ENCODE data around the gene CCDC60.
"Not testable (repeated sequence)": the region's sequence is repeated elsewhere in the genome, so short reads cannot be mapped to it uniquely, and the experiment has no call there.

Gene CCDC60

DNA sequence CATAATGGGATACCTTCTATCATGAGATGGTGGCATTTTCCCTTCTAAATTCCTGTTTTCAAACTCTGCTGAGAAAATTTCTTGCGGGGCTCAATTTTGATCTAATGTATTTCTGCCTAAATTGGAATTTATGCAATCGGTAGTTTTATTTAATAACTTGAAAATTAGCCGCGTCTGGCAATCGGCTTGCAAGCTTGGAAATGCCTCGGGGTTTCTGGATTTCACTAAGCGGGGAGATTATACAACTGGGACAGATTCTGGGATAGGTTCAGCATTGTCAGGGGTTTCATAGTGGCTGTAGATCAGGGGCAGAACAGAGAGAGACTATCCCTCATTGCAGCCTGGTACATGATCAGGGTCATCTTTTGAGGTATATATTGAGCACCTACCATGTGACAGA lies 8.6 kb downstream of the CCDC60 start:
- DNase-seq (ENCODE audit: low spot score): no peak
- TF ChIP-seq, protein P1, sequence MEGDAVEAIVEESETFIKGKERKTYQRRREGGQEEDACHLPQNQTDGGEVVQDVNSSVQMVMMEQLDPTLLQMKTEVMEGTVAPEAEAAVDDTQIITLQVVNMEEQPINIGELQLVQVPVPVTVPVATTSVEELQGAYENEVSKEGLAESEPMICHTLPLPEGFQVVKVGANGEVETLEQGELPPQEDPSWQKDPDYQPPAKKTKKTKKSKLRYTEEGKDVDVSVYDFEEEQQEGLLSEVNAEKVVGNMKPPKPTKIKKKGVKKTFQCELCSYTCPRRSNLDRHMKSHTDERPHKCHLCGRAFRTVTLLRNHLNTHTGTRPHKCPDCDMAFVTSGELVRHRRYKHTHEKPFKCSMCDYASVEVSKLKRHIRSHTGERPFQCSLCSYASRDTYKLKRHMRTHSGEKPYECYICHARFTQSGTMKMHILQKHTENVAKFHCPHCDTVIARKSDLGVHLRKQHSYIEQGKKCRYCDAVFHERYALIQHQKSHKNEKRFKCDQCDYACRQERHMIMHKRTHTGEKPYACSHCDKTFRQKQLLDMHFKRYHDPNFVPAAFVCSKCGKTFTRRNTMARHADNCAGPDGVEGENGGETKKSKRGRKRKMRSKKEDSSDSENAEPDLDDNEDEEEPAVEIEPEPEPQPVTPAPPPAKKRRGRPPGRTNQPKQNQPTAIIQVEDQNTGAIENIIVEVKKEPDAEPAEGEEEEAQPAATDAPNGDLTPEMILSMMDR (IDR thresholded peaks at IDR 0.05; ENCODE audit: extremely low read depth, insufficient read depth, missing control alignments): no peak
- in situ Hi-C loops (cut with MboI; ENCODE audit: low pct_unique_long_range_greater_than_20kb, low sequenced_read_pairs, unreplicated experiment): no loop called here

DNA sequence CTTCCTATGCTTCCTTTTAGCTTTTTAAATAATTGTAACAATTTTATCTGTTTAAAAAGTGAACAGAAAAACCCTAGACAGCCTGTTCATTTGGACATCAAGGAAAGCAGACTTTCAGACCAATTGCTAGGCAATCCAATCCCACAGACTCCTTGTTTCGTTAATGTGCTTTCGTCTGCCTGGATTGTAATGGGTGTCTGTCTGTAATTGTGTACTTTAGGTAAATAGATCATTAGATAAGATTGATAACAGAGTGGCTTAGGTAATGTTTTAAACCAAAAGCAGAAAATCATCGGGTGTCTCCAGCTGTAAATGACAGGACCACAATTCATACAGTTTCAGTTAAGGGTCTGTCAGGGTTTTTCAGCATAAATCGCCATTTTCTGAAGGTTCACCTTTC lies 19.6 kb downstream of the CCDC60 start:
- TF ChIP-seq, protein P1 (IDR thresholded peaks at IDR 0.05; ENCODE audit: extremely low read depth, insufficient read depth, missing control alignments): no peak
- no peak for DNase-seq (ENCODE audit: low spot score)
- in situ Hi-C loops (cut with MboI; ENCODE audit: low pct_unique_long_range_greater_than_20kb, low sequenced_read_pairs, unreplicated experiment): no loop called here

DNA sequence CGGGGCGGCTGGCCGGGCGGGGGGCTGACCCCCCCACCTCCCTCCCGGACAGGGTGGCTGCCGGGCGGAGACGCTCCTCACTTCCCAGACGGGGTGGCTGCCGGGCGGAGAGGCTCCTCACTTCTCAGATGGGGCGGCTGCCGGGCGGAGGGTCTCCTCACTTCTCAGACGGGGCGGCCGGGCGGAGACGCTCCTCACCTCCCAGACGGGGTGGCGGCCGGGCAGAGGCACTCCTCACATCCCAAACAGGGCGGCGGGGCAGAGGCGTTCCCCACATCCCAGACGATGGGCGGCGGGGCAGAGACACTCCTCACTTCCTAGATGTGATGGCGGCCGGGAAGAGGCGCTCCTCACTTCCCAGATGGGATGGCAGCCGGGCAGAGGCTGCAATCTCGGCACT lies 25.8 kb downstream of the CCDC60 start:
- DNase-seq (ENCODE audit: low spot score); in situ Hi-C loops (cut with MboI; ENCODE audit: low pct_unique_long_range_greater_than_20kb, low sequenced_read_pairs, unreplicated experiment): not testable (repeated sequence)

DNA sequence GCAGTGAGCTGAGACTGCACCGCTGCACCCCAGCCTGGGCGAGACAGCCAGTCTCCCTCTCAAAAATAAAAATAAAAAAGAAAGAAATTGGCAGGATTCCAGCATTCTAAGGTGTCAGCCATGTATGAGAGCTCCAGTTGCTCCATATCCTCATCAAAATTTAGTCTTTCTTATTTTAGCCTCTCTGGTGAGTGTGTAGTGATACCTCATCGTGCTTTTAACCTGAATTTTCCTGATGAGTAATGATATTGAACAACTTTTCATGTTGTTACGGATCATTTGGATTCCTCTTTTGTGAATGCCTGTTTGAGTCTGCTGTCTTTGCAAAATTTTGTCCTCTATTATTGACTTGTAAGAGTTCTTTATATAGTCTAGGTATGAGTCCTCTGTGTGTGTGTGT lies 28.5 kb downstream of the CCDC60 start:
- in situ Hi-C loops (cut with MboI; ENCODE audit: low pct_unique_long_range_greater_than_20kb, low sequenced_read_pairs, unreplicated experiment): no loop called here
- DNase-seq (ENCODE audit: low spot score): no peak
- TF ChIP-seq, protein P1 (IDR thresholded peaks at IDR 0.05; ENCODE audit: extremely low read depth, insufficient read depth, missing control alignments): no peak

DNA sequence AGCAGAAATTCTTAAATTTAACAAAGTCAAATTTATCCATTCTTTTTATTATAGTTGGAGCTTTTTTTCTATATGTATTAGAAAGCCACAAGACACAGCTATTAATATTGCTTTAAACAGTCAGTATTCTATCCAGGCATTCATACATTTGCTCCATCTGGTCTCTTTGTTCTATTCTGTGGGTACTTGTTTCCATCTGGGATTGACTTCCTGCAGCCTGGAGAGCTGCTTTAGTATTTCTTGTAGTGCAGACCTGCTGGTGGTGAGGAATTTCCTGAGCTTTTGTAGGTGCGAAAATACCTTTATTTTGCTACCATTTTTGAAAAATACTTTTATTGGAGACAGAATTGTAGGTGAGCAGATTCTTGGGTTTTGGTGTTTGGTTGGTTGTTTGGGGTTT lies 29.0 kb downstream of the CCDC60 start:
- no peak for DNase-seq (ENCODE audit: low spot score)
- in situ Hi-C loops (cut with MboI; ENCODE audit: low pct_unique_long_range_greater_than_20kb, low sequenced_read_pairs, unreplicated experiment): no loop called here
- TF ChIP-seq, protein P1 (IDR thresholded peaks at IDR 0.05; ENCODE audit: extremely low read depth, insufficient read depth, missing control alignments): no peak

DNA sequence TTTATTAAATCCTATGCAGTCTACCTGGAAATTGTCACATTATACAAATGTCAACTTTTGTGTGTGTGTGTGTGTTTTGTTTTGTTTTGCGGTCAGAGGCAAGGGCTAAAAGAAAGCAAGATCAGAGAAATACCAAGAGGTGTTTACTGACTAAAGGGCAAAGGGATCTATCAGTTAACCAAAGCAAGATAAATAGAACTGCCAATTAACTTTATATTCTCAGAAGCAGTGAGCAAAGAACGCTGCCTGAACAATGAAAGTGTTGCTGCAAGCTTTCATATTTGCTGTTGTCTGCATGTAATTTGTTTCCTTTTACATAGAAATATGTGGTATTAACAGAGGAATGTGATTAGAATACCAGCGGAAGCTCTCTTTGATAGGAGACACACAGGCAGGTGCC lies 30.9 kb downstream of the CCDC60 start:
- TF ChIP-seq, protein P1 (IDR thresholded peaks at IDR 0.05; ENCODE audit: extremely low read depth, insufficient read depth, missing control alignments): no peak
- no peak for DNase-seq (ENCODE audit: low spot score)
- in situ Hi-C loops (cut with MboI; ENCODE audit: low pct_unique_long_range_greater_than_20kb, low sequenced_read_pairs, unreplicated experiment): no loop called here

DNA sequence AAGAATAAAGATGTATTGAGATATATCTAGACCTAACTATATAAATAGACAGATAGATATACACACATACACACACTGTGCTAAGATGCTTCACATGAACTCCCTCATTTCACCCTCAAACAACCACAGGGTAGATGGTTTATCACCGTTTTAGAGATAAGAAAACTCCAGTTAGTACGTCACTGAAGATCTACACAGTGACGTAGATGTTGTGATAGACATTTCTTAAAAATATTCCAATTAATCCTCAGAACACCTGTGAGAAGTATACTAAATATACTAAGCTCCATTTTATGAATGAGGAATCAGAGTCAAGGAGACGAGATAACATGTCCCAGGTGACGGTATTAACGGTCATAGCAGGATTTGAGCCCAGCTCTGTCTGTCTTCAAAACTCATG lies 31.5 kb downstream of the CCDC60 start:
- TF ChIP-seq, protein P1 (IDR thresholded peaks at IDR 0.05; ENCODE audit: extremely low read depth, insufficient read depth, missing control alignments): no peak
- no peak for DNase-seq (ENCODE audit: low spot score)
- in situ Hi-C loops (cut with MboI; ENCODE audit: low pct_unique_long_range_greater_than_20kb, low sequenced_read_pairs, unreplicated experiment): no loop called here
